GM13977 (cell line): ENCODE measurements around the gene TLE6.
A peak's percentile ranks its signal among the peaks of the same experiment; 100 is the strongest.

Experiments
- DNase-seq: peaks from one replicate; pipeline ENCODE4 v3.0.0; 2012; ENCODE audit warnings: low spot score
- in situ Hi-C: fragments of 300-500 bp; cut with MboI; formaldehyde crosslinking; loops from one replicate; pipeline ENCODE4 v1.12.0; 2022; ENCODE audit warnings: low sequenced_read_pairs, low pct_unique_long_range_greater_than_20kb, mixed read lengths, inconsistent platforms; ENCODE audit not compliant: unreplicated experiment
- TF ChIP-seq, protein P1 (sequence below): IDR thresholded peaks from 2 replicates; pipeline ENCODE4 v1.5.1; 2012; ENCODE audit warnings: mild to moderate bottlenecking, control low read depth; ENCODE audit not compliant: insufficient read depth; ENCODE audit errors: extremely low read depth, missing control alignments

The TLE6 gene

GRCh38 chr19:2981898-2982297, 4.5 kb downstream of the TLE6 start:
- TF ChIP-seq, protein P1, sequence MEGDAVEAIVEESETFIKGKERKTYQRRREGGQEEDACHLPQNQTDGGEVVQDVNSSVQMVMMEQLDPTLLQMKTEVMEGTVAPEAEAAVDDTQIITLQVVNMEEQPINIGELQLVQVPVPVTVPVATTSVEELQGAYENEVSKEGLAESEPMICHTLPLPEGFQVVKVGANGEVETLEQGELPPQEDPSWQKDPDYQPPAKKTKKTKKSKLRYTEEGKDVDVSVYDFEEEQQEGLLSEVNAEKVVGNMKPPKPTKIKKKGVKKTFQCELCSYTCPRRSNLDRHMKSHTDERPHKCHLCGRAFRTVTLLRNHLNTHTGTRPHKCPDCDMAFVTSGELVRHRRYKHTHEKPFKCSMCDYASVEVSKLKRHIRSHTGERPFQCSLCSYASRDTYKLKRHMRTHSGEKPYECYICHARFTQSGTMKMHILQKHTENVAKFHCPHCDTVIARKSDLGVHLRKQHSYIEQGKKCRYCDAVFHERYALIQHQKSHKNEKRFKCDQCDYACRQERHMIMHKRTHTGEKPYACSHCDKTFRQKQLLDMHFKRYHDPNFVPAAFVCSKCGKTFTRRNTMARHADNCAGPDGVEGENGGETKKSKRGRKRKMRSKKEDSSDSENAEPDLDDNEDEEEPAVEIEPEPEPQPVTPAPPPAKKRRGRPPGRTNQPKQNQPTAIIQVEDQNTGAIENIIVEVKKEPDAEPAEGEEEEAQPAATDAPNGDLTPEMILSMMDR: no peak
- in situ Hi-C loops: no loop called here
- DNase-seq: no peak

DNA sequence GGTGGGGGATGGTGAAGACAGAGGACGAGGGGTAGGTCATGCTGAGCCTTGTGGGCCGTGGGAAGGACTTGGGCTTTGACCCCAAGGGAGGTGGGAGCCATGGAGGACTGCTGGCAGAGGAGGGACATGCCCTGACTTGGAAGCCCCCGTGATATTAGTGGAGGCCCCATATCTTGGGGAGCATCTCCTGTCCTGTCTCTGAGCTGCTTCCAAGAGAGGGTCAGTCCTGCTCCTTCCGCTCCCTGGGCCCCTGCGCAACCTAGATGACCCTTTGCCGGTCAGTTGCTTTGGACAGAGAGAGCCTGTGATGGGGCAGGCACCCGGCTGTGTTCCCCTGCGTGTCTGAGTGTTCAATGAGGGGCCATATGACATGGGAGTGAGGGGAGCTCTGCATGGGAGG, 5.2 kb downstream of the TLE6 start:
- DNase-seq: no peak
- TF ChIP-seq, protein P1: no peak
- in situ Hi-C loops: no loop called here

DNA sequence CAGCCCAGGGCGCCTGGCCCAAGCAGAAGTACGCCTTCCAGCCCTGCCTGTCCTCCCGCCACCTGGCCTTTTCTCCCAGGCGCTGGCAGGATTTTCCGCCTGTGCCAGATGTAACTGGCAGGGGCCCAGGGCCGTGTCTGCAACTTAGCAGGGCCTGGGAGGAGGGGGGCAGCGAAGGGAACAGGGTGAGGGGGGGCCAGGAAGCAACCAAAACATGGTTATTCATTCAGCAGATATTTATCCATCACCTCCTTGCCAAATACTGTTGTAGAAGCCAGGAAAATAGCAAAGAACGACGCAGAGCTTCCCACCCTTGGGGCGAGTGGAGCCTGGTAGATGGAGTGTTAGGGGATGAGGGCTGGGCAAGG, 5.6 kb downstream of the TLE6 start:
- TF ChIP-seq, protein P1: no peak
- in situ Hi-C loops: no loop called here
- peak; percentile 23 for DNase-seq

DNA sequence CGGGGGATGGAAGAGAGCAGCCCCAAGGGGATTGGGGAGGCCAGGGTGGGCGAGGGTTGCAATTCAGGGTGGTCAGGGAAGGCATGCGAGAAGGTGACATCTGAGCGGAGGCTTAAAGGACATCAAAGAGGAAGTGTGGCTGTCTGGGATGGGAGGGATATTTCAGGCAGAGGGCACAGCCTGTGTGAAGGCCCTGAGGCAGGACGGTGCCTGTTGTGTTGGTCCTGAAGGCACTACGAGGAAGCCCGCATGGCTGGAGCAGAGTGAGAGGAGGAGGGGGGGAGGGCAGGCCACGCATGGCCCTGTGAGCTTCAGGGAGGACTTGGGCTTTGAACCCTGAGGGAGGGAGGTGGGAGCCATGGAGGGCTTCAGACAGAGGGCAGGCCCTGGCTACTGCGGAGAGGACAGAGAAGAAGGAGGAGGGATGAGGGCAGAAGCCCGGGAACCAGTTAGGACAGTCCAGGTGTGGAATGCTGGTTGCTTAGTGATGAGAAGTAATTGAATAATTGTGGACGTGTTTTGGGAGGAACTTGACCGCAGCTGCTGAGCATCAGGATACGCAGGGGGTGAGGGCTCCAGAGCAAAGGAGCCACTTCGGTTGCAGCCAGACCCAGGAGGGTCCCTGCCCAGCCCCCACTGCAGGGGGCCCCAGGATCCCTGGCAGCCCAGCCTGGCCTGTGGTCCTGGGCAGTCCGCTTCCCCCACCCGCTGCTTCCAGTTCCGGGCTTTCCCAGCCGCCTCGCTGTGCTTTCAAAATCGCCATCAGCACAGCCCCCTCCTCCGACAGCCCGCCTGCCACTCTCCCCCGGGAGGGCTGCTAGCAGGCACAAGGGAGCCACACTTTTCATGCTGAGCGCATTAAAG, 6.2 kb downstream of the TLE6 start:
- TF ChIP-seq, protein P1: no peak
- peak; percentile 30 for DNase-seq

GRCh38 chr19:2984215-2984528, 6.8 kb downstream of the TLE6 start:
- in situ Hi-C loops: no loop called here
- TF ChIP-seq, protein P1: no peak
- DNase-seq: peak; percentile 41

More for the DNA sequence above, 6.2 kb downstream of the TLE6 start:
- in situ Hi-C loops: no loop called here

DNA sequence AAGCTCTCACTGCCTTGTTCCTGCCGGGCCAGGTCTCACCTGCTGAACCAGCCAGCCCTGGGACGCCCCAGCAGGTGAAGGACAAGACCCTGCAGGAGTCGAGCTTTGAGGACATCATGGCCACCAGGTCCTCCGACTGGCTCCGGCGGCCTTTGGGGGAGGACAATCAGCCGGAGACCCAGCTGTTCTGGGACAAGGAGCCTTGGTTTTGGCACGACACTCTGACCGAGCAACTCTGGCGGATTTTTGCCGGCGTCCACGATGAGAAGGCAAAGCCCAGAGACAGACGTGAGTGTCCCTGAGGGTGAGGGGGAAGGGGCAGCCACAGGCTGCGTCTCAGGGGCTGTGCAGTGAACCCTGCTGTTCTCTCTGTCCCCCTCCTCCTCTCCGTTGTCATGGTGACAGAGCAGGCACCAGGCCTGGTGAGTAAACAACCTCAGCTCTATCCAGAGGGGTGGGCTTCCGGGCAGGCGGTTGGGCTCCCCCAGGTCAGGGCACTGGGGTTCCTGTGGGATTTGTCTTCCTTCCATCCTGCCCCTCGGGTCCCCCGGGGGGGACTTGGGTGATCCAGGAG, 9.7 kb downstream of the TLE6 start:
- TF ChIP-seq, protein P1: no peak
- DNase-seq: no peak

More for the DNA sequence above, 9.7 kb downstream of the TLE6 start:
- in situ Hi-C loops: no loop called here
